HG02973 (cell line): Measurements from ENCODE around the gene RABGAP1L.
"Not testable (repeated sequence)": the region's sequence is repeated elsewhere in the genome, so short reads cannot be mapped to it uniquely, and the experiment has no call there.

Source experiments
- ATAC-seq: cut with Tn5 transposase; IDR thresholded peaks from one replicate; pipeline ENCODE4 v1.9.1; 2021; ENCODE audit warnings: moderate library complexity; ENCODE audit not compliant: unreplicated experiment

The RABGAP1L gene

GRCh38 chr1:174696026-174696821, 536.9 kb downstream of the RABGAP1L start:
- ATAC-seq: no peak

DNA sequence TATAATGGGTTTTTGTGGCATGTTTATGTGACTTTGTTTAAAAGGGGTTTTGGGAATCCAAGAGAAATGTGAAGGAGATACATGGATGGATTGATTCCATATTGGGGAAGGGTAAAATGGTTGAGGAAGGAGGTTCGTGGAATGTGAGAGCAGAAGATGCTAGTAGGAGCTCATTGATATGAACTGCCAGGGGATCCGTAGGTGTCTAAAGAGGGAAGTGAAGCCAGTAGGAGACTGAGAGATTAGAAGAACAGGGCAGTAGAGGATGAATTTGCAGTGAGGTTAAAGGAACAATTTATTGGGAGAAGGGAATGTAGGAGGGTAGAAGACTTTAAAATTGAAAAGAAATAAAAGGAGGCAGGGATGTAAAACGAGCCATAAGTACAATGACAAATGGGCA, 541.0 kb downstream of the RABGAP1L start:
- no peak for ATAC-seq

- no peak for ATAC-seq
These were observed 541.5 kb downstream of the RABGAP1L start for GRCh38 chr1:174700775-174701174.

DNA sequence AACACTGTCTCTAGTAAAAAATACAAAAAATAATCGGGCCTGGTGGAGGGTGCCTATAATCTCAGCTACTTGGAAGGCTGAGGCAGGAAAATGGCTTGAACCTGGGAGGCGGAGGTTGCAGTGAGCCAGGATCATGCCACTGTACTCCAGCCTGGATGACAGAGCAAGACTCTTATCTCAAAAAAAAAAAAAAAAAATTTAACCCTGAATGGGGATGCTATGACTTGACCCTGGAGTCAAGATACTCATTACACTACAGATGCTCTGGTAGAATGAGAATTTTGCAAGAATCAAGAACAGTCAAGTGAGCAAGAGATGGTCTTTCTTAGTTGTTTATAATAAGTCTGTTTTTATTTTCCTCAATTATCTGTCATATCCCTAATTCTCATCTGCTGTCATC, 542.2 kb downstream of the RABGAP1L start:
- no peak for ATAC-seq

- no peak for ATAC-seq
These were observed 542.7 kb downstream of the RABGAP1L start for GRCh38 chr1:174702011-174702410.

DNA sequence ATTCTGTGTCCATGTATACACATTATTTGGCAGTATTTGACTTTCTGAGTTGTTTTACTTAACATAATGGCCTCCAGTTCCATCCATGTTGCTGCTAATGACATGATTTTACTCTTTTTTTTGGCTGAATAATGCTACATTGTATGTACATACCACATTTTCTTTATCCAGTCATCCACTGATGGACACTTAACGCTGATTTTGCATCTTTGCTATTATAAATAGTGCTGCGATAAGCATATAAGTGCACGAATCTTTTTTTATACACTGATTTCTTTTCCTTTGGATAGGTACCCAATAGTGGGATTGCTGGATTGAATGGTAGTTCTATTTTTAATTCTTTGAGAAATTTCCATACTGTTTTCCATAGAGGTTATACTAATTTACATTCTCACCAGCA, 544.0 kb downstream of the RABGAP1L start:
- no peak for ATAC-seq

DNA sequence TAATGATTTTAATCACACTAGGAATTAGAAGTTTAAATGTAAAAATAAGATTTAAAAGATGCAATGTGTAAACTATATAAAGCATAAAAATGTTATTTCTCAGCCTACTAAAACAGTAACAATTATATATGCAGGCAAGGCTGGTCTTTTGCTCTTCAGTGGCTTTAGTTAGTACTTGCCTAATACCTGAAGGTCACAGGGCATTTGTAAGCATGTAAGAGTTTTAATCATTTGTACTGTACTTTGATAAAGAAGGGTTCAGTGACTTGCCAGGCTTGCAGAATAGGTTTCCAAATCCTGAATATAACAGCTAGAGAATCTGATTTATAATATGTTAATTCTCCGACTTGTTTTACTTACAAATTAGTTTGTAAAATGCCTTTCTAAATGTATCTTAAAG, 545.0 kb downstream of the RABGAP1L start:
- no peak for ATAC-seq

DNA sequence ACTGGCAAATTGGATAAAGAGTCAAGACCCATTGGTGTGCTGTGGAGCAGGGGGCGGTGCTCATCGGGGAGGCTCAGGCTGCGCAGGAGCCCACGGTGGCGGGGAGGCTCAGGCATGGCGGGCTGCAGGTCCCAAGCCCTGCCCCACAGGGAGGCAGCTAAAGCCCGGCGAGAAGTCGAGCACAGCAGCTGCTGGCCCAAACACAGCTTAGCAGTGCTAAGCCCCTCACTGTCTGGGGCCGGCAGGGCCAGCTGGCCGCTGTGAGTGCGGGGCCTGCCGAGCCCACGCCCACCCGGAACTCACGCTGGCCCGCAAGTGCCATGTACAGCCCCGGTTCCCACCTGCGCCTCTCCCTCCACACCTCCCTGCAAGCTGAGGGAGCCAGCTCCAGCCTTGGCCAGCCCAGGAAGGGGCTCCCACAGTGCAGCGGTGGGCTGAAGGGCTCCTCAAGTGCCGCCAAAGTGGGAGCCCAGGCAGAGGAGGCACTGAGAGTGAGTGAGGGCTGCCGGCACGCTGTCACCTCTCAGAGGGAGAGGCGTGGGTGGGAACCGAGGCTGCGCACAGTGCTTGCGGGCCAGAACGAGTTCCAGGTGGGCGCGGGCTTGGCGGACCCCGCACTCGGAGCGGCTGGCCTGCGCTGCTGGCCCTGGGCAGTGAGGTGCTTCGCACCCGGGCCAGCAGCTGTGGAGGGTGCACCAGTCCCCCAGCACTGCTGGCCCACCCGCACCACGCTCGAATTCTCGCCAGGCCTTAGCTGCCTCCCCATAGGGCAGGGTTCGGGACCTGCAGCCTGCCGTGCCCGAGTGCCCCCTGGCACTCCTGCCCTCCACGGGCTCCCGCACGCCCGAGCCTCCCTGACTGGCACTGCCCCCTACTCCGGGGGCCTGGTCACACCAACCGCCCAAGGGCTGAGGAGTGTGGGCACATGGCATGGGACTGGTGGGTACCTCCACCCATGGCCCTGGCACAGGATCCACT, 551.8 kb downstream of the RABGAP1L start:
- ATAC-seq: no peak

DNA sequence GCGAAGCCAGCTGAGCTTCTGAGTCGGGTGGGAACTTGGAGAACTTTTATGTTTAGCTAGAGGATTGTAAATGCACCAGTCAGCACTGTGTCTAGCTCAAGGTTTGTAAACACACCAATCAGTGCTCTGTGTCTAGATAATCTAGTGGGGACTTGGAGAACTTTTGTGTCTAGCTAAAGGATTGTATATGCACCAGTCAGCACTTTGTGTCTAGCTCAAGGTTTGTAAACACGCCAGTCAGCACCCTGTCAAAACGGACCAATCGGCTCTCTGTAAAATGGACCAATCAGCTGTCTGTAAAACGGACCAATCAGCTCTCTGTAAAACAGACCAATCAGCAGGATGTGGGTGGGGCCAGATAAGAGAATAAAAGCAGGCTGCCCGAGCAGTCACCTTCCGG, 552.5 kb downstream of the RABGAP1L start:
- ATAC-seq: not testable (repeated sequence)

DNA sequence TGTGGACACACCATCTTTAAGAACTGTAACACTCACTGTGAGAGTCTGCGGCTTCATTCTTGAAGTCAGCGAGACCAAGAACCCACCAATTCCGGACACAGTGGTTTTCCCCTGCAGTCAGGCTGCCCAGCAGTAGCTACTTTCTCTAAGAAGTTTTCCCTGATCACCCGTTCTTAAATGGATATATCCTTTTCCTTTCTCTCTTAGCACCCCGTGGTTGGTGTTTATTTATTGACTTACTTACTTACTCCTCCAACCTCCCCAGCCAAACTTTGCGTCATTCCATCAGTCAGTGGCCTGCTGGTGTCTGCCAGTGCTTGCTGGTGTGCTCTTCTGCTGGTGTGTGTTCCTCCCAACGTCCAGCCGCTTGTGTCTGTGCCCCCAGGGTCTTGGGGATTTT, 553.2 kb downstream of the RABGAP1L start:
- no peak for ATAC-seq

GRCh38 chr1:174713796-174714195, 554.5 kb downstream of the RABGAP1L start:
- no peak for ATAC-seq

DNA sequence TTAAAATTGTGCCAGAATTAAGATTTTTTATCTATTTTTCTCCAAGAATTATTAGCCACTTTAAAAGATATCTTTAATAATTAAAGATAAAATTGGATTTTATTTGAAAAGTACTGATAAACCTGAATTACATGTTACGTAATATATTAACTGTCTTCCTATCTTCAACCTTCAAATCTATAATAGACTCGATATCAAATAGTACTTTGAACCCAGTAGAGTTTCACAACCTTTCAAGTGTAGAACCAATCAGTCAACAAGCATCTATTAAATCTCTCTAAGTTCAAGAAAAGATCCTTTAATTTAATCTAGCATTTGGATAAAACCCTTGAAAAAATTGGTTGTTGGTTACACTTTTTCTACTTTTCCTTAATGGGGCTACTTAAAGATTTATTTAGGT, 559.9 kb downstream of the RABGAP1L start:
- ATAC-seq: no peak

DNA sequence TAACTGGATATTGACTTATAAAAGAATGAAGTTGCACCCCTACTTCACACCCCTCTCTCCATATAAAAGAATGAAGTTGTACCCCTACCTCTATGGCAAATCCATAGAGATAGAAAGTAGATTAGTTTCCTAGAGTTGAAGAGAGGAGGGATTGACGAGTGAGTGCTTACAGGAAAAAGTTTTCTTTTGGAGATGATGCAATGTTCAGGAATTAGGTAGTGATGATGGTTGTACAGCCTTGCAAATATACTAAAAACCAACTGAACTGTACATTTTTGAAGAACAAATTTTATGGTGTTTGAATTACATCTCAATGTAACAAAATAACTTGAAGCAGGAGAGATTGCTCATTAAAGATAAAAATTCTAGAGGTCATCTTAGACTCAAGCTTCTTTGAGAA, 561.3 kb downstream of the RABGAP1L start:
- ATAC-seq: no peak

DNA sequence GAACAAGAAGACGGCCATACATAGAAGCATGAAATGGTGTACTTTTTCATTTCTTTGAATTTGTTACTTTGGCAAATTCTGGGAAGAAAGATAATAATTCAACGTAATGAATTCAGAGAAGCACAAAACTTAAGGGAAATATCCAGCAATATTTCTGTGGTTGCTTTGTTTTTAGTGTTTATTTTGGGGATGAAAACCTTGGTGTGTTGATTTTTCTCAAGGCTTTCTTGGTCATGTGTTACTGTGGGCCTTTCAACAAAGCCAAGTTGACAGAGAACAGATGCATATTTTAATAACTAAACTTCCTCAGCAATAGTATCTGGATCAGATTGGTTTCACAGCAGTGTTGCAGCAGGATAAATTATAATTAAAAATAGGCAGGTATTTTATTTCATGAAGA, 561.9 kb downstream of the RABGAP1L start:
- ATAC-seq: no peak

DNA sequence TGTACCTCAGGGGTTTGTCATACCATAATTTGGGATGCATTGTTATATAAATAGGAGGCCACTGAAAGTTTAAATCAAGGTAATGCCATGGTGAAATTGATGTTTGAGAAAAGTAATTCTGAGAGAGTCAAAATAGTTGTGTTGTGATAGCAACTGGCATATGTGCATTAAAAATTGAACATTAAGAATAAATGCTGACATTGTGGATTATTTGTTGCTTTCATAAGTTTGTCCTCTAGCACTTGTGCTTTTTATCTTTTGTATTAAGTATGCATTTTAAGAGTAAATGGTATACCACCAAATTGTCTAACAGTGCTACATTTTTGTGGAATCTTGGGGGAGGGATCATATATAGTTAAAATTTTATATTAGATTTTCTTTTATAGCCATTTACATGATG, 564.5 kb downstream of the RABGAP1L start:
- ATAC-seq: no peak

DNA sequence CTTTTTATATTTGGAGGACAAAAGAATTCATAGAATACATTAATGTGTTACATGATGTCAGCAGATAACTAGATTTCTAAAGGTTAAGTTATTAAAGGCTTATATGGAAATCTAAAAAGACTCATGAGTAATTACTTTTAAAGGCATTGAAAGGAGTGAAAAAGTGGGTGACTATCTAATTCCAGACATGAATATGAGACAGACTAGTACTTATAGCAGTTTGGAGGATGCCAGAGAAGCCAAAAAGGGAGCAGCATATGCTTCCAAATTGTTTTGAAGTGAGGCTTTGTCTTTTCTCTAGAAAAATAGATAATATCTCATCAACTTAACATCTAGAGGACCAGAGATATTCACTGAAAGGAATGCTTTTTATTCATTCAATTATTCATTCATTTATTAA, 564.9 kb downstream of the RABGAP1L start:
- no peak for ATAC-seq

DNA sequence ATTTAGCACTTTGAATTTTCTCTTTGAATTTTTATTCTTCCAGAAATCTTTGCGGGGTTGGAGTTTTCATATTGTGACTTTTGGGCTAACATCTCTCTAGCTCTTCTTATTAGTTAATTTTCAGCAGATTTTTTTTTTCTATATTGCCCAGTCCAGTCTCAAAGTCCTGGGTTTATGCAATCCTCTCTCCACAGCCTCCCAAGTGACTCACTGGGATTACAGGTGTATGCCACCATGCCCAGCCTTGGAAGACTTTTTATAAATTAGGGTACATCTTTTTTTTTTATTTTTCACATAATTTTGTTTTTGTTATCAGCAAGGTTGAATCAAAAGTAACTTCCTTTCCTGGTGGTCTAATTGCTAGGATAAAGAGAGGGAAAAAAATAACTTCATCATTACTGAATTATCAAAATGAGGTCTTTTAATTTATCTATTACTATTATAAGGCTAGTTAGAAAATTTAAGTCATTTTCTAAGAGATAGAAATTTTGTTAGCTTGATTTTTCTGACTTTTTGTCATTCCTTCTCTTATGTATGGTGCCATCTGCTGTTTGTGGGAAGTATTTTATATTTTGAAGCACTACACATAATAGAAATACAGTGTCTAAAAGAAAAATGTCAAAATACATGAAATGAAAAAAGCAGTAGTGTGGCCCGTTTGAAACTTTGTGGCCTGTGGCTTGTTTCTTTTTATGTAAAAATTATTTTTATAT, 567.0 kb downstream of the RABGAP1L start:
- ATAC-seq: peak; percentile 33

GRCh38 chr1:174726880-174727585, 567.7 kb downstream of the RABGAP1L start:
- peak; percentile 48 for ATAC-seq

DNA sequence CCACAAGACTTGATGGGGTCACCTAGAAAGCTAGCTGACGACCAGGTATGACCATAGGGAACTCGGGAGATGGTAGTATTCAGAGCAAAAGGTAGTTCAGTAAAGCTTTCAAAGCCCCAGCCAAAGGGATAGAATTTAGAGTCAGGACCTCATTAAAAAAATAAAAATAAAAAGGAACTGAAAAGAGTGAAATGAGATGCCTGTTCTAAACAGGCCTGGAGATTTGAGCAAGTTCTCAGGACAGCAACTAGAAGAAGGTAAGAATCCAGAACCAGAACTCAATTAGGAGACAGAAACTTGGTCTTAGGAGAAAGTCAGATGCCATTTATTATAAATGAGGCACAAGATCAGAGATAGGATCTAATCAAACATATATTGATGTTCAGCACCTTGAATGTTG, 575.0 kb downstream of the RABGAP1L start:
- no peak for ATAC-seq

DNA sequence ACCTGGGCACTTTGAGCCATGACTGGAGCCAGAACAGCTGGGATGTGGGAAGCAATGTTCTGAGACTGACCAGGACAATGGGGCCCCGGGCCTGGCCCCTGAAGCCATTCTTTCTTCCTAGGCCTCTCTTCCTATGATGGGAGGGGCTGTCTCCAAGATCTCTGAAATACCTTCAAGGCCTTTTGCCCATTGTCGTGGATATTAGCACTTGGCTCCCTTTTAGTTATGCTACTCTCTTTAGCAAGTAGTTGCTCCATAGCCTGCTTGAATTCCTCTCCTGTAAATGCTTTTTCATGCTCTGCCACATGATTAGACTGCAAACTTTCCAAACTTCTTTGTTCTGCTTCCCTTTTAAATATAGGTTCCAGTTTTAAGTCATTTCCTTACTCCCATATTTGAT, 577.5 kb downstream of the RABGAP1L start:
- ATAC-seq: no peak
